ENCODE measurements around the gene POLR2C.
"Not testable (repeated sequence)": the region's sequence is repeated elsewhere in the genome, so short reads cannot be mapped to it uniquely, and the experiment has no call there.

- not testable (repeated sequence) for TF ChIP-seq POLR2A, CTCF (IDR thresholded peaks at IDR 0.05)
Measured at GRCh38 chr16:57499941-57500340, 37.5 kb downstream of the POLR2C start.

Data from body of pancreas (tissue), 4 donors.